Astrocyte (in vitro differentiated cells and primary cell): ENCODE results near the gene AP1G2. TPM values are rescaled to one million over a fixed set of nuclear protein-coding genes. Genes with fewer than 3 reads are reported as not detected.

Source experiments
- DNase-seq: peaks from one replicate; pipeline ENCODE4 v3.0.0-alpha.2; 2010; ENCODE audit warnings: low read depth
- FAIRE-seq: peaks from 2 replicates; lab custom pipeline; 2011; peaks lifted over from hg19 to GRCh38; lab: Jason Lieb, UNC
- H2AFZ ChIP-seq: 2 replicates; pipeline ENCODE4 v1.6.0; 2012; ENCODE audit warnings: low read depth, low read length, inconsistent platforms
- H3K27ac ChIP-seq: 2 replicates; pipeline ENCODE4 v1.5.1; 2011; ENCODE audit warnings: low read depth, low read length, inconsistent platforms
- H3K27me3 ChIP-seq: 2 replicates; pipeline ENCODE4 v1.6.0; 2011; ENCODE audit warnings: low read length, inconsistent platforms; ENCODE audit not compliant: insufficient read depth
- H3K36me3 ChIP-seq: 2 replicates; pipeline ENCODE4 v1.5.1; 2011; ENCODE audit warnings: low read length, inconsistent platforms; ENCODE audit not compliant: insufficient read depth
- H3K4me1 ChIP-seq: 2 replicates; pipeline ENCODE4 v1.5.1; 2011; ENCODE audit warnings: low read length, inconsistent platforms; ENCODE audit not compliant: insufficient read depth
- H3K4me2 ChIP-seq: 2 replicates; pipeline ENCODE4 v1.6.0; 2012; ENCODE audit warnings: low read length, inconsistent platforms
- H3K4me3 ChIP-seq: 2 replicates; pipeline ENCODE4 v1.5.1; 2011; ENCODE audit warnings: low read depth, mild to moderate bottlenecking, low read length, inconsistent platforms; ENCODE audit not compliant: insufficient read depth
- H3K79me2 ChIP-seq: 2 replicates; pipeline ENCODE4 v1.6.0; 2012; ENCODE audit warnings: mild to moderate bottlenecking, low read length, inconsistent platforms; ENCODE audit not compliant: insufficient read depth
- H3K9ac ChIP-seq: 2 replicates; pipeline ENCODE4 v1.6.0; 2012; ENCODE audit warnings: mild to moderate bottlenecking, low read length, inconsistent platforms
- H3K9me3 ChIP-seq: 2 replicates; pipeline ENCODE4 v1.5.1; 2012; ENCODE audit warnings: low read depth, mild to moderate bottlenecking, low read length, inconsistent platforms; ENCODE audit not compliant: insufficient read depth
- H4K20me1 ChIP-seq: 2 replicates; pipeline ENCODE4 v1.6.0; 2012; ENCODE audit warnings: low read length, inconsistent platforms; ENCODE audit not compliant: insufficient read depth
- H3K27ac Mint-ChIP-seq: one replicate; pipeline ENCODE4 v1.8.0; 2021; ENCODE audit warnings: mild to moderate bottlenecking, mixed read lengths; ENCODE audit not compliant: unreplicated experiment
- H3K27me3 Mint-ChIP-seq: one replicate; pipeline ENCODE4 v1.8.0; 2021; ENCODE audit warnings: low read depth, mixed read lengths; ENCODE audit not compliant: unreplicated experiment
- H3K36me3 Mint-ChIP-seq: one replicate; pipeline ENCODE4 v1.8.0; 2021; ENCODE audit warnings: low read depth, mixed read lengths; ENCODE audit not compliant: unreplicated experiment
- H3K4me1 Mint-ChIP-seq: one replicate; pipeline ENCODE4 v1.8.0; 2021; ENCODE audit warnings: low read depth, mixed read lengths; ENCODE audit not compliant: unreplicated experiment
- H3K4me3 Mint-ChIP-seq: one replicate; pipeline ENCODE4 v1.8.0; 2021; ENCODE audit warnings: mild to moderate bottlenecking, moderate library complexity, mixed read lengths; ENCODE audit not compliant: unreplicated experiment
- H3K9me3 Mint-ChIP-seq: one replicate; pipeline ENCODE4 v1.8.0; 2021; ENCODE audit warnings: mild to moderate bottlenecking, mixed read lengths; ENCODE audit not compliant: unreplicated experiment
- CTCF ChIP-seq: IDR thresholded peaks from 2 replicates; pipeline ENCODE4 v1.5.1; 2011; ENCODE audit warnings: low read depth, mild to moderate bottlenecking, inconsistent platforms, low read length, moderate library complexity; ENCODE audit not compliant: insufficient read depth
- EZH2 ChIP-seq: IDR thresholded peaks from 2 replicates; pipeline ENCODE4 v1.6.1; 2012; ENCODE audit warnings: mild to moderate bottlenecking, low read length, inconsistent platforms; ENCODE audit not compliant: insufficient read depth
- total RNA-seq: library from RNA; stranded (reverse); gene quantifications from 2 replicates; pipeline ENCODE4 v1.2.1, GENCODE V29; 2021

The AP1G2 gene
- total RNA-seq, 1 donor from 2014 or later = 80.9 TPM

GRCh38 chr14:23580152-23580926 lies 12.7 kb upstream of the AP1G2 start:
- H3K4me2 ChIP-seq = no peak overlapping the region
- H3K27me3 ChIP-seq = peaks cover 29% of the 10 kb centered on the region
- H3K79me2 ChIP-seq = no peaks in the 10 kb centered on the region
- no peaks in the 10 kb centered on the region for H3K9me3 ChIP-seq
- Mint-ChIP-seq H3K4me1 (no peaks in the 10 kb centered on the region), H3K36me3 (no peaks in the 10 kb centered on the region), H3K4me3 (no peak overlapping the region), H3K9me3 (peaks cover 4% of the 10 kb centered on the region), H3K27me3 (peaks cover 38% of the 10 kb centered on the region), H3K27ac (no peak overlapping the region)
- no peak overlapping the region for H3K4me3 ChIP-seq
- FAIRE-seq (no peak), DNase-seq (no peak)
- H3K27ac ChIP-seq = no peak overlapping the region
- H2AFZ ChIP-seq = no peak overlapping the region
- H3K36me3 ChIP-seq = no peaks in the 10 kb centered on the region
- no peak for TF ChIP-seq EZH2
- no peak for TF ChIP-seq CTCF
- H3K9ac ChIP-seq = no peak overlapping the region
- no peaks in the 10 kb centered on the region for H4K20me1 ChIP-seq
- no peaks in the 10 kb centered on the region for H3K4me1 ChIP-seq

GRCh38 chr14:23579739-23580138 lies 12.1 kb upstream of the AP1G2 start:
- no peak overlapping the region for H3K4me2 ChIP-seq
- H3K9me3 ChIP-seq = no peaks in the 10 kb centered on the region
- H3K4me1 ChIP-seq = no peaks in the 10 kb centered on the region
- no peak overlapping the region for H2AFZ ChIP-seq
- H3K4me3 ChIP-seq = no peak overlapping the region
- no peak overlapping the region for H3K4me3 Mint-ChIP-seq
- no peaks in the 10 kb centered on the region for H3K36me3 ChIP-seq
- no peak overlapping the region for H3K27ac ChIP-seq
- no peak for TF ChIP-seq EZH2
- TF ChIP-seq CTCF = no peak
- H3K9me3 Mint-ChIP-seq = peaks cover 7% of the 10 kb centered on the region
- DNase-seq = no peak
- H4K20me1 ChIP-seq = no peaks in the 10 kb centered on the region
- H3K27ac Mint-ChIP-seq = no peak overlapping the region
- no peaks in the 10 kb centered on the region for H3K36me3 Mint-ChIP-seq
- H3K9ac ChIP-seq = no peak overlapping the region
- peaks cover 35% of the 10 kb centered on the region for H3K27me3 ChIP-seq
- H3K27me3 Mint-ChIP-seq = peaks cover 42% of the 10 kb centered on the region
- H3K4me1 Mint-ChIP-seq = no peaks in the 10 kb centered on the region
- no peaks in the 10 kb centered on the region for H3K79me2 ChIP-seq
- FAIRE-seq = no peak

GRCh38 chr14:23579311-23579630 lies 11.7 kb upstream of the AP1G2 start:
- H4K20me1 ChIP-seq = no peaks in the 10 kb centered on the region
- peaks cover 7% of the 10 kb centered on the region for H3K9me3 Mint-ChIP-seq
- H3K36me3 ChIP-seq = no peaks in the 10 kb centered on the region
- no peak overlapping the region for H3K4me2 ChIP-seq
- H2AFZ ChIP-seq = no peak overlapping the region
- H3K4me3 ChIP-seq = no peak overlapping the region
- no peaks in the 10 kb centered on the region for H3K4me1 ChIP-seq
- FAIRE-seq (no peak), DNase-seq (no peak)
- peaks cover 44% of the 10 kb centered on the region for H3K27me3 Mint-ChIP-seq
- H3K9me3 ChIP-seq = no peaks in the 10 kb centered on the region
- no peak overlapping the region for H3K27ac ChIP-seq
- H3K36me3 Mint-ChIP-seq = no peaks in the 10 kb centered on the region
- no peak overlapping the region for H3K4me3 Mint-ChIP-seq
- peaks cover 38% of the 10 kb centered on the region for H3K27me3 ChIP-seq
- H3K9ac ChIP-seq = no peak overlapping the region
- TF ChIP-seq CTCF (no peak), EZH2 (no peak)
- H3K27ac Mint-ChIP-seq = no peak overlapping the region
- no peaks in the 10 kb centered on the region for H3K79me2 ChIP-seq
- no peaks in the 10 kb centered on the region for H3K4me1 Mint-ChIP-seq
